Transverse colon (tissue), 4 donors: Measurements from ENCODE around the gene FXN. TPM values are rescaled to one million over a fixed set of nuclear protein-coding genes. Genes with fewer than 3 reads are reported as not detected.
"Not testable (repeated sequence)": the region's sequence is repeated elsewhere in the genome, so short reads cannot be mapped to it uniquely, and the experiment has no call there.

ENCODE experiments used
- DNase-seq: peaks from one replicate; pipeline ENCODE4 v3.0.0-alpha.2; 2019
- H3K27ac ChIP-seq, 4 donors: fragments of 200-600 bp; sonication (generic); 2 replicates each; pipeline ENCODE4 v1.5.1; 2016 to 2018; ENCODE audit warnings: inconsistent platforms in 4 of 4
- H3K27me3 ChIP-seq: fragments of 200-600 bp; sonication (generic); 2 replicates; pipeline ENCODE4 v1.5.1; 2017; ENCODE audit warnings: inconsistent platforms
- H3K36me3 ChIP-seq, 4 donors: fragments of 200-600 bp; sonication (generic); 2 replicates each; pipeline ENCODE4 v1.5.1; 2017 to 2019; ENCODE audit warnings: inconsistent platforms in 4 of 4
- H3K4me1 ChIP-seq, 4 donors: fragments of 200-600 bp; sonication (generic); 2 replicates each; pipeline ENCODE4 v1.5.1; 2017 to 2020; ENCODE audit warnings: inconsistent platforms in 4 of 4
- H3K4me3 ChIP-seq, 4 donors: fragments of 200-600 bp; sonication (generic); 1 replicate in 1 of 4; 2 replicates in 3 of 4; pipeline versions ENCODE4 v1.5.1 to v1.6.1; 2017 to 2019; ENCODE audit warnings: inconsistent platforms in 4 of 4
- H3K9me3 ChIP-seq, 2 donors: fragments of 200-600 bp; sonication (generic); 2 replicates each; pipeline ENCODE4 v1.5.1; 2017 to 2019; ENCODE audit warnings: inconsistent platforms in 2 of 2
- EP300 ChIP-seq: sonication (generic); formaldehyde crosslinking; IDR thresholded peaks from one replicate; pipeline ENCODE4 v1.6.1; 2017; ENCODE audit warnings: antibody characterized with exemption, low read depth
- POLR2A ChIP-seq: fragments of 450-650 bp; IDR thresholded peaks from one replicate; pipeline ENCODE4 v1.6.1; 2016; ENCODE audit warnings: antibody characterized with exemption, mild to moderate bottlenecking, moderate library complexity
- POLR2AphosphoS5 ChIP-seq, 3 donors: sonication (generic); formaldehyde crosslinking; IDR thresholded peaks; one replicate each; pipeline ENCODE4 v1.6.1; 2016; ENCODE audit warnings: antibody characterized with exemption in 3 of 3
- WGBS, 2 donors: methylation state at CpG; one replicate each; pipeline ENCODE4 v1.1.5; 2018; ENCODE audit warnings: low coverage in 1 of 2; 5-methylcytosine and 5-hydroxymethylcytosine counted together
- in situ Hi-C, 4 donors: fragments of 200-750 bp; cut with MboI; loops; one replicate each; pipeline versions ENCODE4 v1.15.0 to v1.15.1; 2017; ENCODE audit warnings: low sequenced_read_pairs in 3 of 4, low pct_ligation_motif_present in 1 of 4, low pct_unique_long_range_greater_than_20kb in 1 of 4
- intact Hi-C: fragments of 100-400 bp; cut with DNase I; formaldehyde crosslinking; loops from one replicate; pipeline ENCODE4 v1.15.1; 2023; ENCODE audit warnings: low total_unique reads
- total RNA-seq, 4 donors: library from RNA; depleted of rRNA; stranded (reverse); fragments of >200 nt; gene quantifications; one replicate each; pipeline ENCODE4 v1.1.0, GENCODE V29; 2016
- TF ChIP-seq, protein P1 (sequence below), 5 experiments: fragments of 200-600 bp in 3 of 5; fragments of 450-650 bp in 2 of 5; sonication (generic) in 3 of 5; IDR thresholded peaks; 1 replicate in 2 of 5; 2 replicates in 3 of 5; pipeline ENCODE4 v1.5.1; 2016 to 2017; ENCODE audit warnings: antibody characterized with exemption in 5 of 5, inconsistent platforms in 3 of 5, mild to moderate bottlenecking in 2 of 5, moderate library complexity in 1 of 5

Gene FXN
- 1 to 10 TPM; 2.0 to 5.5 (median 3.5) TPM for total RNA-seq

DNA sequence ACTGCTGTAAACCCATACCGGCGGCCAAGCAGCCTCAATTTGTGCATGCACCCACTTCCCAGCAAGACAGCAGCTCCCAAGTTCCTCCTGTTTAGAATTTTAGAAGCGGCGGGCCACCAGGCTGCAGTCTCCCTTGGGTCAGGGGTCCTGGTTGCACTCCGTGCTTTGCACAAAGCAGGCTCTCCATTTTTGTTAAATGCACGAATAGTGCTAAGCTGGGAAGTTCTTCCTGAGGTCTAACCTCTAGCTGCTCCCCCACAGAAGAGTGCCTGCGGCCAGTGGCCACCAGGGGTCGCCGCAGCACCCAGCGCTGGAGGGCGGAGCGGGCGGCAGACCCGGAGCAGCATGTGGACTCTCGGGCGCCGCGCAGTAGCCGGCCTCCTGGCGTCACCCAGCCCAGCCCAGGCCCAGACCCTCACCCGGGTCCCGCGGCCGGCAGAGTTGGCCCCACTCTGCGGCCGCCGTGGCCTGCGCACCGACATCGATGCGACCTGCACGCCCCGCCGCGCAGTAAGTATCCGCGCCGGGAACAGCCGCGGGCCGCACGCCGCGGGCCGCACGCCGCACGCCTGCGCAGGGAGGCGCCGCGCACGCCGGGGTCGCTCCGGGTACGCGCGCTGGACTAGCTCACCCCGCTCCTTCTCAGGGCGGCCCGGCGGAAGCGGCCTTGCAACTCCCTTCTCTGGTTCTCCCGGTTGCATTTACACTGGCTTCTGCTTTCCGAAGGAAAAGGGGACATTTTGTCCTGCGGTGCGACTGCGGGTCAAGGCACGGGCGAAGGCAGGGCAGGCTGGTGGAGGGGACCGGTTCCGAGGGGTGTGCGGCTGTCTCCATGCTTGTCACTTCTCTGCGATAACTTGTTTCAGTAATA, at the start of gene FXN:
TSS of gene FXN (plus strand) at position 315 of the 871 bp plus-strand sequence. CDS start at position 346, 31 bp downstream.
- peaks cover 0 to 11% (median 8%) of the 10 kb centered on the region in 4 donors for H3K4me1 ChIP-seq
- H3K27ac ChIP-seq, result peak within 1 kb of the TSS; percentile 83 to 93 (median 88)
- H3K36me3 ChIP-seq, result no peaks in the 10 kb centered on the region
- 0 to 1% methylated on average over 1 to 29 of the region's 75 CpGs for WGBS, 2 donors
- TF ChIP-seq, protein P1, sequence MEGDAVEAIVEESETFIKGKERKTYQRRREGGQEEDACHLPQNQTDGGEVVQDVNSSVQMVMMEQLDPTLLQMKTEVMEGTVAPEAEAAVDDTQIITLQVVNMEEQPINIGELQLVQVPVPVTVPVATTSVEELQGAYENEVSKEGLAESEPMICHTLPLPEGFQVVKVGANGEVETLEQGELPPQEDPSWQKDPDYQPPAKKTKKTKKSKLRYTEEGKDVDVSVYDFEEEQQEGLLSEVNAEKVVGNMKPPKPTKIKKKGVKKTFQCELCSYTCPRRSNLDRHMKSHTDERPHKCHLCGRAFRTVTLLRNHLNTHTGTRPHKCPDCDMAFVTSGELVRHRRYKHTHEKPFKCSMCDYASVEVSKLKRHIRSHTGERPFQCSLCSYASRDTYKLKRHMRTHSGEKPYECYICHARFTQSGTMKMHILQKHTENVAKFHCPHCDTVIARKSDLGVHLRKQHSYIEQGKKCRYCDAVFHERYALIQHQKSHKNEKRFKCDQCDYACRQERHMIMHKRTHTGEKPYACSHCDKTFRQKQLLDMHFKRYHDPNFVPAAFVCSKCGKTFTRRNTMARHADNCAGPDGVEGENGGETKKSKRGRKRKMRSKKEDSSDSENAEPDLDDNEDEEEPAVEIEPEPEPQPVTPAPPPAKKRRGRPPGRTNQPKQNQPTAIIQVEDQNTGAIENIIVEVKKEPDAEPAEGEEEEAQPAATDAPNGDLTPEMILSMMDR (IDR thresholded peaks at IDR 0.05), result peak; percentile 91 to 99 (median 98)
- peak in 2 of 3 donors; percentile 33 to 60 for TF ChIP-seq POLR2AphosphoS5 (IDR thresholded peaks at IDR 0.05)
- TF ChIP-seq EP300, result no peak
- peak; percentile 28 for TF ChIP-seq POLR2A
- no peaks in the 10 kb centered on the region for H3K27me3 ChIP-seq
- peak within 1 kb of the TSS; percentile 60 to 73 (median 66) for H3K4me3 ChIP-seq
- intact Hi-C loops (no loop called here), in situ Hi-C loops (no loop called here)
- H3K9me3 ChIP-seq, result no peaks in the 10 kb centered on the region
- DNase-seq, result peak; percentile 88

- intact Hi-C loops, H3K27ac ChIP-seq, DNase-seq, H3K27me3 ChIP-seq, H3K9me3 ChIP-seq, H3K36me3 ChIP-seq, H3K4me3 ChIP-seq: not testable (repeated sequence)
- 89 to 94% methylated on average over 7 of the region's 7 CpGs for WGBS, 2 donors
- in situ Hi-C loops, result loop anchor here in 2 of 4 donors (25.0 kb wide), 2 partner anchors 200 to 275 kb away; partner anchors contain the start of gene PIP5K1B (in 1 of the 2)
- H3K4me1 ChIP-seq, result peaks cover 6 to 16% (median 12%) of the 10 kb centered on the region in 4 donors
Measured at GRCh38 chr9:68986949-68987348, 48.6 kb upstream of the FXN start.

DNA sequence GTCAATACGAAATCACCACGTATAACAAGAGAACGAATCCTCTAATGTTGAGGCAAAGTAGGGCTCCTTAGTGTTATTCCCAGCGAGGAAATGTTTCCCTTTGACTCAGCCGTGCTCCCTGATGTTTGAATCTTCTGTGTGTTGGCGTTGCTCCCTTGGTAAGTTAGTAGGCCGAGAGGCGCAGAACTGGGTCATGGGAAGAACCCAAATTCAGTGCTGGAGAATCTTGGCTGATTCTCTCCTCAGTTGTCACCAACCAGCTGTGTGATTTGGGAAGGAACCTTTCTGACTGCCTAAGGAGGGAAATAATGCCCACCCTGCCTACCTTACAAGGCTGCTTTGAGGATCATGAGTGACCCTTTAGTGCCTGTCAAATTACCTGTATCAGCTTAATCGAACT, 44.1 kb upstream of the FXN start:
- H3K4me1 ChIP-seq, result no peaks in the 10 kb centered on the region
- no peaks in the 10 kb centered on the region for H3K27me3 ChIP-seq
- TF ChIP-seq, protein P1 (IDR thresholded peaks at IDR 0.05), result no peak
- TF ChIP-seq POLR2A (no peak), POLR2AphosphoS5 (IDR thresholded peaks at IDR 0.05) (no peak), EP300 (no peak)
- no peak overlapping the region for H3K4me3 ChIP-seq
- no peaks in the 10 kb centered on the region for H3K9me3 ChIP-seq
- intact Hi-C loops (loop anchor here (5.0 kb wide), 1 partner anchor 1136 kb away; no protein-coding TSS in a partner anchor), in situ Hi-C loops (loop anchor here in 2 of 4 donors (25.0 kb wide), 2 partner anchors 204 to 279 kb away; partner anchors contain the start of gene PIP5K1B (in 1 of the 2))
- no peak overlapping the region for H3K27ac ChIP-seq
- no peak for DNase-seq
- WGBS, 2 donors, result 80 to 85% methylated on average over 5 to 9 of the region's 9 CpGs
- H3K36me3 ChIP-seq, result no peaks in the 10 kb centered on the region

DNA sequence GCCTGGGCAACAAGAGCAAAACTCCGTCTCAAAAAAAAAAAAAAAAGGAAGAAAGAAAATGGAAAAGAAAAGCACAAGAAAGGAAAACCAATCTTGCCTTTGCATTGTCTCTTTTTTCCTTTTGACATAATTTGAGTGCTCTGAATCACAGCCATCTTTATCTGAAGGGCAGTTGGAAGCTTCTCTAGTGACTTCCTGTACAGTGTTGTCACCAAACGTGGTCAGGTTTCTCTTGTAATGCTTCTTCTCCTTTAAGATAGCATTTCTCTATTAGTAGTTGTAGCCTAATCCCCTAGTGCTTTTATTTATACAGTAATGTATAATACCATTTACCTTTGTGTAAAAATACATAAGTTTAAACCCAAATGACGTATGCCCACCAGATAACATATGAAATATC, 39.8 kb upstream of the FXN start:
- no peaks in the 10 kb centered on the region for H3K9me3 ChIP-seq
- no peak for DNase-seq
- in situ Hi-C loops, result loop anchor here in 2 of 4 donors (25.0 kb wide), 2 partner anchors 208 to 283 kb away; partner anchors contain the start of gene PIP5K1B (in 1 of the 2)
- no peaks in the 10 kb centered on the region for H3K36me3 ChIP-seq
- H3K4me1 ChIP-seq, result peaks cover 0 to 15% (median 3%) of the 10 kb centered on the region in 4 donors
- peak overlapping the region in 1 of 4 donors; percentile 10 for H3K27ac ChIP-seq
- intact Hi-C loops, result loop anchor here (5.0 kb wide), 1 partner anchor 213 kb away; a partner anchor contains a TSS
- TF ChIP-seq EP300, result no peak
- 68 to 80% methylated on average over 3 of the region's 3 CpGs for WGBS, 2 donors
- no peak overlapping the region for H3K4me3 ChIP-seq
- H3K27me3 ChIP-seq, result no peaks in the 10 kb centered on the region

DNA sequence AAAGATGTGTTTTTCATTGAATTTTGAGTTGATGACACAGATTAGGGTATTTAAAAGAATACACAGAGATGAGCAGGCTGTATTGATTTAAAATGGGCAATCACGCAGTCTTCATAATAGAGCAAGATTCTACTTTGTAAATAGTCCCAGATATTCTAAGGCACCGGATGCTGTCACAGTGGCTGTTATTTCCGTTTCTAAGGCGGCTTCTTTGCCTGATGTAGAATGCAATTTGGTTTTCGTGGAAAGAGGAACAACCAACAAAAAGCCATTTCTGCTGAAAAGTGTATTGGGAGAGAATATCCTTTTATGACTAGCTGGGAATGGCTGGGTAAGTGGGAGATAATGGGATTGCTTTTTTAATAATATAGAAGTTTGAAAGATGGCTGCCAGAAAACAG, 39.1 kb upstream of the FXN start:
- H3K36me3 ChIP-seq, result no peaks in the 10 kb centered on the region
- H3K9me3 ChIP-seq, result no peaks in the 10 kb centered on the region
- in situ Hi-C loops, result loop anchor here in 2 of 4 donors (25.0 kb wide), 2 partner anchors 209 to 284 kb away; partner anchors contain the start of gene PIP5K1B (in 1 of the 2)
- H3K27ac ChIP-seq, result no peak overlapping the region
- intact Hi-C loops, result loop anchor here (5.0 kb wide), 1 partner anchor 214 kb away; a partner anchor contains a TSS
- peaks cover 0 to 15% (median 3%) of the 10 kb centered on the region in 4 donors for H3K4me1 ChIP-seq
- no peaks in the 10 kb centered on the region for H3K27me3 ChIP-seq
- TF ChIP-seq POLR2A (no peak), EP300 (no peak), POLR2AphosphoS5 (IDR thresholded peaks at IDR 0.05) (no peak)
- TF ChIP-seq, protein P1 (IDR thresholded peaks at IDR 0.05), result no peak
- H3K4me3 ChIP-seq, result no peak overlapping the region
- DNase-seq, result no peak
- 78 to 84% methylated on average over 5 of the region's 5 CpGs for WGBS, 2 donors
